GM13977 (cell line): ENCODE results near the gene TARS3.

ENCODE experiments used
- DNase-seq: peaks from one replicate; pipeline ENCODE4 v3.0.0; 2012; ENCODE audit warnings: low spot score
- in situ Hi-C: fragments of 300-500 bp; cut with MboI; formaldehyde crosslinking; loops from one replicate; pipeline ENCODE4 v1.12.0; 2022; ENCODE audit warnings: low sequenced_read_pairs, low pct_unique_long_range_greater_than_20kb, mixed read lengths, inconsistent platforms; ENCODE audit not compliant: unreplicated experiment
- TF ChIP-seq, protein P1 (sequence below): IDR thresholded peaks from 2 replicates; pipeline ENCODE4 v1.5.1; 2012; ENCODE audit warnings: mild to moderate bottlenecking, control low read depth; ENCODE audit not compliant: insufficient read depth; ENCODE audit errors: extremely low read depth, missing control alignments

The TARS3 gene

DNA sequence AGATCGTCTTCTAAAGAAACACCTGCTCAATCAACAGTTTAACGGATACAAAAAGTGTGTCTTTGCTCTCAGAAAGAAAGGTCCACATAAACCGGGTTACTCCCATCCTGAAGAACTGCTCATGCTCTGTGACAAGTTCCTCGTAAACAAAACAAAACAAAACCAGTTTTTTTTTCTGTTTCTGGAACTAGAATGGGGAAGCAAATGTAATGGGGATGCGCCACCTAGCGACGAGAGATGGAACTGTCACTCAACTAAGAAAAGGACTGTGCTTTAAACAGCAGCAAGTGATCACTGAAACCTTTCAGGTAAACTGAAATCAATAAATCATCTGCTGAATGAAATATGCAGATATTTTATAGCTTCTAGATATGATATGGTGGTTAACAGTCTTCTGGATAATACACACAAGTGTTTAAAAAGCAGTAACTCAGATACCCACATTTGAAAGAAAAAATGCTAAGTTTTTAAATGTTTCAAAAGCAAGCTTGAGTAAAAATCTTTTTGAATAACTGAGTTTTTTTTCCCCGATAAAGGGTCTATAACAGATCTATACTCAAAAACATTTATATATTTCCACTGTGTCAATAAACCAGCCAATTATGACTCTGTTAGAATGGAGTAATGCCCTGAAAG, 83.0 kb downstream of the TARS3 start:
- DNase-seq = peak; percentile 71
- TF ChIP-seq, protein P1, sequence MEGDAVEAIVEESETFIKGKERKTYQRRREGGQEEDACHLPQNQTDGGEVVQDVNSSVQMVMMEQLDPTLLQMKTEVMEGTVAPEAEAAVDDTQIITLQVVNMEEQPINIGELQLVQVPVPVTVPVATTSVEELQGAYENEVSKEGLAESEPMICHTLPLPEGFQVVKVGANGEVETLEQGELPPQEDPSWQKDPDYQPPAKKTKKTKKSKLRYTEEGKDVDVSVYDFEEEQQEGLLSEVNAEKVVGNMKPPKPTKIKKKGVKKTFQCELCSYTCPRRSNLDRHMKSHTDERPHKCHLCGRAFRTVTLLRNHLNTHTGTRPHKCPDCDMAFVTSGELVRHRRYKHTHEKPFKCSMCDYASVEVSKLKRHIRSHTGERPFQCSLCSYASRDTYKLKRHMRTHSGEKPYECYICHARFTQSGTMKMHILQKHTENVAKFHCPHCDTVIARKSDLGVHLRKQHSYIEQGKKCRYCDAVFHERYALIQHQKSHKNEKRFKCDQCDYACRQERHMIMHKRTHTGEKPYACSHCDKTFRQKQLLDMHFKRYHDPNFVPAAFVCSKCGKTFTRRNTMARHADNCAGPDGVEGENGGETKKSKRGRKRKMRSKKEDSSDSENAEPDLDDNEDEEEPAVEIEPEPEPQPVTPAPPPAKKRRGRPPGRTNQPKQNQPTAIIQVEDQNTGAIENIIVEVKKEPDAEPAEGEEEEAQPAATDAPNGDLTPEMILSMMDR = peak; percentile 88
- in situ Hi-C loops = loop anchor here (5.0 kb wide), 1 partner anchor 344 kb away; the partner anchor contains the start of gene SNRPA1

DNA sequence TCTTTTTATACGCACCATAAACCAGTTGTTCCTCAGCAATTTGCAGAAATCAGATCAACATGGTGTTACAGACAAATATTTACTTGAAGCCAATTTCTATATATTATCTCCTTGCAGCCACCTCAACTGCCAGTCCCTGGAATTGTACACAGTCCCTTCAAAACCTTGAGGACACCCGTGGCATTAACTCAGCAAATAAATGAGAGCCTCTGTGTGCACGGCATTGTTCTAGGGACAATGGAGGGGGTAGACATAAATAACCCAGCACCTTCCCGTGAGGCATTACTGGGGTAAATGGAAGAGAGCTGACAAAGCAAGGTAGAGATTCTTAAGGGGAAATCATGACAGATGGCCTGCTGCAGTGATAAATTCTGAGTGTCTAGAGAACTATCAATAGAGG, 84.6 kb downstream of the TARS3 start:
- no peak for DNase-seq
- in situ Hi-C loops = loop anchor here (5.0 kb wide), 1 partner anchor 342 kb away; the partner anchor contains the start of gene SNRPA1

DNA sequence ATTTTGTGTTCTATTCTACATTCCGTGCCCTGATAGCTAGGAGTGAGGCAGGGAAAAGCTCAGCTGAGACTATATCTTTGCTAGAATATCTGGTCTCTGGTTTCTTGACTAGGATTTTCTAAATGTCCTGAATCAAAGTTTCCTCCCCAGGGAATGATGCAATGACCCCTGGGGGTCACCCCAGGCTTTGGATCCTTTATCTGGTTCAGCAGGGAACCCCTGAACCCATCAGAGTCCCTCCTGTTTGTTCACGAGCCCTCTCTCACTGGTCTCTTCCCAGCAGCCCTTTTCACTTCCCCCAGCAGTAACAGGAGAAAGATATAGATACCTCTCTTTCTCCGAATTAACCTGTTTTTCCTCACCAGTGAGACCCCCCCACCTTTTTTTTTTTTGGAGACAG, 86.4 kb downstream of the TARS3 start:
- in situ Hi-C loops = no loop called here
- no peak for DNase-seq
- TF ChIP-seq, protein P1 = no peak

More for the DNA sequence above, 84.6 kb downstream of the TARS3 start:
- TF ChIP-seq, protein P1 = no peak

DNA sequence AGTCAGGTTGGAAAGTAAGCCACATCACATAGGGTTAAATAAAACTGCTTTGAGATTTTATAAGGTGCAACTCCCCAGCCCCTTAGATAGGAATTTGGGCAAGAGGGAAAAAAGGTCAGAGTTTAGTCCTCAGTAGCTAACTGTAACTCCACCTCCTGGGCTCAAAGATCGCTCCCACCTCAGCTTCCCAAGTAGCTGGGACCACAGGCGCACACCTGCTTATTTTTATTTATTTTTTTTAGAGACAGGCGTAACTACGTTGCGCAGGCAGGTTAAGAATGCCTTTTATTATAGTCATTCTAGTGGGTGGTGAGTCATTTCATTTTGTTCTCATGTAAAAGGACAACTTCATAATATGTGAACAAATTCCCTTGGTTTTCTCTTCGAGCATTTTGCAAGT, 86.8 kb downstream of the TARS3 start:
- in situ Hi-C loops = no loop called here
- DNase-seq = no peak
- TF ChIP-seq, protein P1 = no peak

DNA sequence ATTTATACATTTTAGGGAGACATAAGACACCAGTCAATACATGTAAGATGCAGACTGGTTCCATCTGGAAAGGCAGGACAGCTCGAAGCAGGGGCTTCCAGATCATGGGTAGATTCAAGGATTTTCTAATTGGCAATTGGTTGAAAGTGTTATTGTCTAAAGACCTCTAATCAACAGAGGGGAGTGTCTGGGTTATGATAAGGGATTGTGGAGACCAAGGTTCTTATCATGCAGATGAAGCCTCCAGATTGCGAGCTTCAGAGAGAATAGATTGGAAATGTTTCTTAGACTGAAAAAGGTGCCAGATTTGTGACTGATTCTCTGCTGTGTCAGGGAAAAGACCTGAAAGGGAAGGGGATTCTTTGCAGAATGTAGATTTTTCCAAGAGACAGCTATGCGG, 87.2 kb downstream of the TARS3 start:
- DNase-seq = no peak
- TF ChIP-seq, protein P1 = no peak
- in situ Hi-C loops = no loop called here

DNA sequence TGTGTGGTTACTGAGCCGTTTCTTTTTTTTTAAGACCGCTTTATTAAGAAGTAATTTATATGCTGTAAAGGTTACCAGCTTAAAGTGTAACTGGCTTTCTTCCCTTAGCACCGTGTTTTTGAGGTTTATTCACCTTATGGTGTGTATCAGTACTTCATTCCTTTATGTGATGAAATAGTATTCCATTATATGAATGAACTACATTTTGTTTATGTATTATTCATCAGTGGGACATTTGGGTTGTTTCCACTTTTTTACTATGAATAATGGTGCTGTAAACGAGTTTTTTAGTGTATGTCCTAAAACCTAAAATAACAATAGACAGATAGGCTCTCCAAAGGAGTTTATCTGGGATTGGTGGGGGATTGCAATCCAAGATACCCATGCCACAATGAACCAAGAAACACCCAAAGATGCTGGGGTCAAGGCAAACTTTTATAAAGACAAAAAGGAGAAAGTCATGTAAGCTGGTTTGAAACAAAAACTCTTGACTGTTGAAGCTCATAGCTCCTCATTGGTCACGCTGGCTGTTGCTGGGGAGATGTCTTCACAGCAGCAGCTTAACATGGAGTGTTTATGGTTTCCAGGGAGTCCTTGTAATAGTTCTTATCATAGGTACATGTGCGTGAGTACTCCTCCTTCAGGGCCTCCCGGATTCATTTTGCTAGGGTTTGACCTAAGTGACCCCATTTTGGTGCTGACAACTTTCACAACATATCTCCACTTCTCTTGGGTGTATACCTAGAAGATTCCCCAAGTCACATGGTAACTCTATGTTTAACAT, 88.1 kb downstream of the TARS3 start:
- no peak for DNase-seq
- TF ChIP-seq, protein P1 = no peak
- in situ Hi-C loops = no loop called here
